Ascending aorta (tissue), 2 donors: ENCODE results near the gene ZSCAN30. TPM values are rescaled to one million over a fixed set of nuclear protein-coding genes. Genes with fewer than 3 reads are reported as not detected.

Experiments used
- DNase-seq, 2 donors: peaks; one replicate each; pipeline ENCODE4 v3.0.0-alpha.2; 2019; ENCODE audit warnings: low spot score in 2 of 2
- H3K27ac ChIP-seq, 2 donors: fragments of 200-600 bp; sonication (generic); one replicate each; pipeline ENCODE4 v1.5.1; 2016 to 2017; ENCODE audit warnings: mild to moderate bottlenecking in 1 of 2
- H3K27me3 ChIP-seq: fragments of 200-600 bp; sonication (generic); one replicate; pipeline ENCODE4 v1.5.1; 2017
- H3K36me3 ChIP-seq, 2 donors: fragments of 200-600 bp; sonication (generic); one replicate each; pipeline ENCODE4 v1.5.1; 2016
- H3K4me1 ChIP-seq, 2 donors: fragments of 200-600 bp; sonication (generic); one replicate each; pipeline ENCODE4 v1.5.1; 2016 to 2017; ENCODE audit warnings: mild to moderate bottlenecking in 1 of 2
- H3K4me3 ChIP-seq, 2 donors: fragments of 200-600 bp; sonication (generic); one replicate each; pipeline ENCODE4 v1.5.1; 2016 to 2017; ENCODE audit warnings: mild to moderate bottlenecking in 1 of 2
- H3K9me3 ChIP-seq, 2 donors: fragments of 200-600 bp; sonication (generic); one replicate each; pipeline ENCODE4 v1.5.1; 2016
- CTCF ChIP-seq, 3 experiments: fragments of 200-600 bp in 2 of 3; fragments of 450-650 bp in 1 of 3; sonication (generic) in 2 of 3; IDR thresholded peaks; one replicate each; pipeline ENCODE4 v1.5.1; 2016 to 2019; ENCODE audit warnings: antibody characterized with exemption in 3 of 3, mild to moderate bottlenecking in 1 of 3, moderate library complexity in 1 of 3
- intact Hi-C: fragments of 100-400 bp; cut with DNase I; formaldehyde crosslinking; loops from one replicate; pipeline ENCODE4 v1.15.1; 2023
- total RNA-seq: library from RNA; depleted of rRNA; stranded (reverse); fragments of >200 nt; gene quantifications from one replicate; pipeline ENCODE4 v1.1.0, GENCODE V29; 2016

Gene ZSCAN30
- total RNA-seq, 1 donor from 2014 or later: 7.5 TPM

- H3K4me1 ChIP-seq: peaks cover 0 to 8% of the 10 kb centered on the region in 2 donors
- peaks cover 27 to 39% of the 10 kb centered on the region in 2 donors for H3K36me3 ChIP-seq
- H3K27ac ChIP-seq: no peak overlapping the region
- no peak overlapping the region for H3K4me3 ChIP-seq
- DNase-seq: no peak
- intact Hi-C loops: no loop called here
- H3K27me3 ChIP-seq: no peaks in the 10 kb centered on the region
- no peak for TF ChIP-seq CTCF (IDR thresholded peaks at IDR 0.05)
- H3K9me3 ChIP-seq: peaks cover 0 to 6% of the 10 kb centered on the region in 2 donors
Measured at GRCh38 chr18:35331367-35332087, 41.5 kb upstream of the ZSCAN30 start.

- intact Hi-C loops: no loop called here
- Histone ChIP-seq H3K4me3 (no peak overlapping the region), H3K36me3 (peaks cover 12 to 21% of the 10 kb centered on the region in 2 donors), H3K4me1 (no peaks in the 10 kb centered on the region), H3K27me3 (no peaks in the 10 kb centered on the region), H3K9me3 (peaks cover 0 to 6% of the 10 kb centered on the region in 2 donors), H3K27ac (no peak overlapping the region)
- DNase-seq: no peak
- TF ChIP-seq CTCF (IDR thresholded peaks at IDR 0.05): no peak
Measured at GRCh38 chr18:35328868-35329267, 38.8 kb upstream of the ZSCAN30 start.

- intact Hi-C loops: no loop called here
- no peak for TF ChIP-seq CTCF (IDR thresholded peaks at IDR 0.05)
- no peaks in the 10 kb centered on the region for H3K27me3 ChIP-seq
- peaks cover 0 to 6% of the 10 kb centered on the region in 2 donors for H3K9me3 ChIP-seq
- DNase-seq: no peak
- H3K36me3 ChIP-seq: peaks cover 4 to 5% of the 10 kb centered on the region in 2 donors
- no peak overlapping the region for H3K4me3 ChIP-seq
- no peak overlapping the region for H3K27ac ChIP-seq
- H3K4me1 ChIP-seq: no peaks in the 10 kb centered on the region
Measured at GRCh38 chr18:35326695-35327387, 36.8 kb upstream of the ZSCAN30 start.

GRCh38 chr18:35324926-35325655 is 35.1 kb upstream of the ZSCAN30 start:
- intact Hi-C loops: no loop called here
- Histone ChIP-seq H3K27me3 (no peaks in the 10 kb centered on the region), H3K36me3 (no peaks in the 10 kb centered on the region), H3K27ac (no peak overlapping the region), H3K4me3 (no peak overlapping the region), H3K9me3 (peaks cover 0 to 6% of the 10 kb centered on the region in 2 donors), H3K4me1 (no peaks in the 10 kb centered on the region)
- no peak for DNase-seq
- no peak for TF ChIP-seq CTCF (IDR thresholded peaks at IDR 0.05)

- Histone ChIP-seq H3K9me3 (peaks cover 0 to 2% of the 10 kb centered on the region in 2 donors), H3K4me3 (no peak overlapping the region), H3K36me3 (no peaks in the 10 kb centered on the region), H3K4me1 (no peaks in the 10 kb centered on the region), H3K27ac (no peak overlapping the region), H3K27me3 (no peaks in the 10 kb centered on the region)
- intact Hi-C loops: no loop called here
- DNase-seq: no peak
- no peak for TF ChIP-seq CTCF (IDR thresholded peaks at IDR 0.05)
Measured at GRCh38 chr18:35322486-35323458, 32.7 kb upstream of the ZSCAN30 start.
